ENCODE results near the gene OLFM2.

- TF ChIP-seq CTCF (IDR thresholded peaks at IDR 0.05 in 2 of 3, conservative IDR thresholded peaks at IDR 0.05 in 1 of 3; ENCODE audit: borderline replicate concordance in 1 of 3, insufficient read depth in 1 of 3, low read depth in 2 of 3, low read length in 2 of 3) (no peak), YY1 (IDR thresholded peaks at IDR 0.05; ENCODE audit: extremely low read depth, insufficient replicate concordance, low read depth, low read length) (no peak), SIN3A (IDR thresholded peaks at IDR 0.05; ENCODE audit: low read depth) (no peak)
Observed at GRCh38 chr19:9947441-9947840, 11.1 kb upstream of the OLFM2 start.
